Activated T-helper 2 cell treated with anti-CD3 and anti-CD28 coated beads, Interferon-gamma antibody, Interleukin-2, Interleukin-4, amounts not matched to agents 10 μg/mL and 5 μg/mL and 100 μg/mL, durations not matched to agents 14 hours and 24 hours and 36 hours (primary cell): ENCODE measurements around the gene PITPNB. TPM values are rescaled to one million over a fixed set of nuclear protein-coding genes. Genes with fewer than 3 reads are reported as not detected.

Source experiments
- DNase-seq: peaks from one replicate; pipeline ENCODE4 v3.0.0; 2021; ENCODE audit warnings: low spot score
- H3K27ac Mint-ChIP-seq: one replicate; pipeline ENCODE4 v1.8.0; 2021; ENCODE audit warnings: mixed read lengths
- H3K27me3 Mint-ChIP-seq: one replicate; pipeline ENCODE4 v1.8.0; 2021; ENCODE audit warnings: low read depth, mixed read lengths
- H3K36me3 Mint-ChIP-seq: one replicate; pipeline ENCODE4 v1.8.0; 2021; ENCODE audit warnings: low read depth, mixed read lengths
- H3K4me1 Mint-ChIP-seq: one replicate; pipeline ENCODE4 v1.8.0; 2021; ENCODE audit warnings: low read depth, mixed read lengths
- H3K4me3 Mint-ChIP-seq: one replicate; pipeline ENCODE4 v1.8.0; 2021; ENCODE audit warnings: low read depth, mild to moderate bottlenecking, moderate library complexity, mixed read lengths
- H3K9me3 Mint-ChIP-seq: one replicate; pipeline ENCODE4 v1.8.0; 2021; ENCODE audit warnings: mixed read lengths
- intact Hi-C: fragments of 100-400 bp; cut with micrococcal nuclease; formaldehyde crosslinking; loops from one replicate; pipeline ENCODE4 v1.15.1; 2023
- total RNA-seq: library from RNA; stranded (reverse); gene quantifications from 2 replicates; pipeline ENCODE4 v1.2.3, GENCODE V29; 2022

The PITPNB gene
- total RNA-seq, 1 donor from 2014 or later: 138 TPM

GRCh38 chr22:27823221-27823620 is 95.8 kb downstream of the PITPNB start:
- Mint-ChIP-seq H3K36me3 (no peaks in the 10 kb centered on the region), H3K27ac (no peak overlapping the region), H3K4me3 (no peak overlapping the region), H3K27me3 (no peaks in the 10 kb centered on the region), H3K4me1 (no peaks in the 10 kb centered on the region), H3K9me3 (no peaks in the 10 kb centered on the region)
- intact Hi-C loops: no loop called here
- DNase-seq: no peak

- H3K36me3 Mint-ChIP-seq: no peaks in the 10 kb centered on the region
- no peak overlapping the region for H3K4me3 Mint-ChIP-seq
- no peaks in the 10 kb centered on the region for H3K4me1 Mint-ChIP-seq
- no peaks in the 10 kb centered on the region for H3K9me3 Mint-ChIP-seq
- no peak for DNase-seq
- intact Hi-C loops: no loop called here
- no peak overlapping the region for H3K27ac Mint-ChIP-seq
- H3K27me3 Mint-ChIP-seq: peaks cover 2% of the 10 kb centered on the region
Measured at GRCh38 chr22:27820896-27821866, 97.9 kb downstream of the PITPNB start.

- no peaks in the 10 kb centered on the region for H3K36me3 Mint-ChIP-seq
- peaks cover 2% of the 10 kb centered on the region for H3K27me3 Mint-ChIP-seq
- DNase-seq: no peak
- no peaks in the 10 kb centered on the region for H3K4me1 Mint-ChIP-seq
- intact Hi-C loops: no loop called here
- H3K9me3 Mint-ChIP-seq: no peaks in the 10 kb centered on the region
- H3K27ac Mint-ChIP-seq: no peak overlapping the region
- no peak overlapping the region for H3K4me3 Mint-ChIP-seq
Measured at GRCh38 chr22:27816552-27816951, 102.5 kb downstream of the PITPNB start.

GRCh38 chr22:27815826-27816530 is 103.1 kb downstream of the PITPNB start:
- no peak for DNase-seq
- Mint-ChIP-seq H3K4me3 (no peak overlapping the region), H3K27ac (no peak overlapping the region), H3K27me3 (peaks cover 2% of the 10 kb centered on the region), H3K9me3 (no peaks in the 10 kb centered on the region), H3K4me1 (no peaks in the 10 kb centered on the region), H3K36me3 (no peaks in the 10 kb centered on the region)
- intact Hi-C loops: no loop called here

GRCh38 chr22:27814993-27815392 is 104.1 kb downstream of the PITPNB start:
- no peaks in the 10 kb centered on the region for H3K9me3 Mint-ChIP-seq
- no peak overlapping the region for H3K4me3 Mint-ChIP-seq
- H3K27me3 Mint-ChIP-seq: peaks cover 2% of the 10 kb centered on the region
- no peak overlapping the region for H3K27ac Mint-ChIP-seq
- intact Hi-C loops: no loop called here
- no peaks in the 10 kb centered on the region for H3K36me3 Mint-ChIP-seq
- DNase-seq: no peak
- no peaks in the 10 kb centered on the region for H3K4me1 Mint-ChIP-seq

GRCh38 chr22:27811778-27812177 is 107.3 kb downstream of the PITPNB start:
- Mint-ChIP-seq H3K4me3 (no peak overlapping the region), H3K4me1 (no peaks in the 10 kb centered on the region), H3K27ac (no peak overlapping the region), H3K27me3 (peaks cover 5% of the 10 kb centered on the region), H3K36me3 (no peaks in the 10 kb centered on the region), H3K9me3 (no peaks in the 10 kb centered on the region)
- no peak for DNase-seq
- intact Hi-C loops: no loop called here

- no peaks in the 10 kb centered on the region for H3K9me3 Mint-ChIP-seq
- H3K27ac Mint-ChIP-seq: no peak overlapping the region
Measured at GRCh38 chr22:27810609-27811151, 108.4 kb downstream of the PITPNB start.

GRCh38 chr22:27809700-27810608 is 109.1 kb downstream of the PITPNB start:
- Mint-ChIP-seq H3K4me3 (no peak overlapping the region), H3K36me3 (no peaks in the 10 kb centered on the region), H3K27ac (no peak overlapping the region), H3K4me1 (peaks cover 4% of the 10 kb centered on the region), H3K27me3 (peaks cover 13% of the 10 kb centered on the region), H3K9me3 (no peaks in the 10 kb centered on the region)
- intact Hi-C loops: no loop called here
- DNase-seq: no peak

More at GRCh38 chr22:27810609-27811151, 108.4 kb downstream of the PITPNB start:
- Mint-ChIP-seq H3K36me3 (no peaks in the 10 kb centered on the region), H3K4me3 (no peak overlapping the region), H3K4me1 (peaks cover 2% of the 10 kb centered on the region), H3K27me3 (peaks cover 6% of the 10 kb centered on the region)
- intact Hi-C loops: no loop called here
- no peak for DNase-seq

- Mint-ChIP-seq H3K27me3 (peaks cover 18% of the 10 kb centered on the region), H3K36me3 (no peaks in the 10 kb centered on the region), H3K27ac (no peak overlapping the region), H3K4me1 (peaks cover 6% of the 10 kb centered on the region), H3K4me3 (no peak overlapping the region), H3K9me3 (no peaks in the 10 kb centered on the region)
- DNase-seq: no peak
- intact Hi-C loops: no loop called here
Measured at GRCh38 chr22:27809226-27809603, 109.8 kb downstream of the PITPNB start.

- Mint-ChIP-seq H3K36me3 (no peaks in the 10 kb centered on the region), H3K4me1 (peaks cover 6% of the 10 kb centered on the region), H3K9me3 (no peaks in the 10 kb centered on the region), H3K4me3 (no peak overlapping the region), H3K27ac (no peak overlapping the region), H3K27me3 (peaks cover 21% of the 10 kb centered on the region)
- DNase-seq: no peak
- intact Hi-C loops: no loop called here
Measured at GRCh38 chr22:27808451-27809225, 110.4 kb downstream of the PITPNB start.

- peaks cover 13% of the 10 kb centered on the region for H3K4me1 Mint-ChIP-seq
- intact Hi-C loops: no loop called here
- no peak overlapping the region for H3K27ac Mint-ChIP-seq
- DNase-seq: no peak
- no peaks in the 10 kb centered on the region for H3K36me3 Mint-ChIP-seq
- H3K4me3 Mint-ChIP-seq: no peak overlapping the region
- no peaks in the 10 kb centered on the region for H3K9me3 Mint-ChIP-seq
- H3K27me3 Mint-ChIP-seq: peaks cover 35% of the 10 kb centered on the region
Measured at GRCh38 chr22:27805841-27806240, 113.2 kb downstream of the PITPNB start.
